Gastroesophageal sphincter (tissue), 3 donors: ENCODE data around the gene FAM8A1.
"Not testable (repeated sequence)": the region's sequence is repeated elsewhere in the genome, so short reads cannot be mapped to it uniquely, and the experiment has no call there.

Experiments
- CTCF ChIP-seq, 4 experiments: fragments of 200-600 bp in 2 of 4; fragments of 450-650 bp in 2 of 4; sonication (generic) in 1 of 4; IDR thresholded peaks; one replicate each; pipeline ENCODE4 v1.5.1; 2017 to 2019; ENCODE audit warnings: antibody characterized with exemption in 4 of 4, mild to moderate bottlenecking in 2 of 4, moderate library complexity in 2 of 4
- EP300 ChIP-seq: sonication (generic); formaldehyde crosslinking; IDR thresholded peaks from one replicate; pipeline ENCODE4 v1.6.1; 2017; ENCODE audit warnings: antibody characterized with exemption, mild to moderate bottlenecking
- POLR2A ChIP-seq, 2 donors: fragments of 450-650 bp; IDR thresholded peaks; one replicate each; pipeline ENCODE4 v1.6.1; 2017; ENCODE audit warnings: antibody characterized with exemption in 2 of 2, mild to moderate bottlenecking in 2 of 2, moderate library complexity in 1 of 2
- POLR2AphosphoS5 ChIP-seq: sonication (generic); formaldehyde crosslinking; IDR thresholded peaks from one replicate; pipeline ENCODE4 v1.6.1; 2017; ENCODE audit warnings: antibody characterized with exemption

DNA sequence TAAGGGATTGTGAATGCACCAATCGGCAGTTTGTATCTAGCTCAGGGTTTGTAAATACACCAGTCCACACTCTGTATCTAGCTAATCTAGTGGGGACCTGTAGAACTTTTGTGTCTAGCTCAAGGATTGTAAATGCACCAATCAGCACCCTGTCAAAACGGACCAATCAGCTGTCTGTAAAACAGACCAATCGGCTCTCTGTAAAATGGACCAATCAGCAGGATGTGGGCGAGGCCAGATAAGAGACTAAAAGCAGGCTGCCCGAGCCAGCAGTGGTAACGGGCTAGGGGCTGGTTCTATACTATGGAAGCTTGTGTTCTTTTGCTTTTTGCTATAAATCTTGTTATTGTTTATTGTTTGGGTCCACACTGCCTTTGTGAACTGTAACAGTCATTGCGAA is 18.8 kb upstream of the FAM8A1 start:
- TF ChIP-seq POLR2A (IDR thresholded peaks at IDR 0.05); CTCF (IDR thresholded peaks at IDR 0.05); POLR2AphosphoS5; EP300: not testable (repeated sequence)
